ENCODE measurements around the gene ALPK1.
"Not testable (repeated sequence)": the region's sequence is repeated elsewhere in the genome, so short reads cannot be mapped to it uniquely, and the experiment has no call there.

Gene ALPK1

DNA sequence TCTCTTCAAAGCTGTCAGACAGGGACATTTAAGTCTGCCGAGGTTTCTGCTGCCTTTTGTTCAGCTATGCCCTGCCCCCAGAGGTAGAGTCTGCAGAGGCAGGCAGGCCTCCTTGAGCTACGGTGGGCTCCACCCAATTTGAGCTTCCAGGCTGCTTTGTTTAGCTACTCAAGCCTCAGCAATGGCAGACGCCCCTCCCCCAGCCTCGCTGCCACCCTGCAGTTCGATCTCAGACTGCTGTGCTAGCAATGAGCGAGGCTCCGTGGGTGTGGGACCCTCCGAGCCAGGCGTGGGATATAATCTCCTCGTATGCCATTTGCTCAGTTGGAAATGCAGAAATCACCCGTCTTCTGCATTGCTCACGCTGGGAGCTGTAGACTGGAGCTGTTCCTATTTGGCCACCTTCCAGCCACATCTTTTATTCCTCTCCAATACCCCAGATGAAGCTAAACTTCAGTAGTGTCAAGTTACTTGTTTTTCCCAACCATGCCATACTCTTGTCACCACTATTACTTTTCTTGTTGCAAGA lies 12.2 kb downstream of the ALPK1 start:
- H3K9ac ChIP-seq (ENCODE audit: low read length in 5 of 5); H3K27ac ChIP-seq (ENCODE audit: low read depth, low read length); H3K9me3 ChIP-seq (ENCODE audit: control insufficient read depth in 5 of 5, low read length in 5 of 5); H3K27me3 ChIP-seq (ENCODE audit: control insufficient read depth in 5 of 5, insufficient read depth in 4 of 5, low read length in 5 of 5); H3K4me1 ChIP-seq (ENCODE audit: control insufficient read depth in 5 of 5, insufficient read depth in 5 of 5, low read length in 5 of 5); H3K36me3 ChIP-seq (ENCODE audit: control insufficient read depth in 5 of 5, insufficient read depth in 5 of 5, low read length in 5 of 5): not testable (repeated sequence)
- peak overlapping the region in 3 of 5 donors; percentile 29 to 51 (median 34) for H3K4me3 ChIP-seq (ENCODE audit: low read depth in 1 of 5, low read length in 5 of 5)

DNA sequence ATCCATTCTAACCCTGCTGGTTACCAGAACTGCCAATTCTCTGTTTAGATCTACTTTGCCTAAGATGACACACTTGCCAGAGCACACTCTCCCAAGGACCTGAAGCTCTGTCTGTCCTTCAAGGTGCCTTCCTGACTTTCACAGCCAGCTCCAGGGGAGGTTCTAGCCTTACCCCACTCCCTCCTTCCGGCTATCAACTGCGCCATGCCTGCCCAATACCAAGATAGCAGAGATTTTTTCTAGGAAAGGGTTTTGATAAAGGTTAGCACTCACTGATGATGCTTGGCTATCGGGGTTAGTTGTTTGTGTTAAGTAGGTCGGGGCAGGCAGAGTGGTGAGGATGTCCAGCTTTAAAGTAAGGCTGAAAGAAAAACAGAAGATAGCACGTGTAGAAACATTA lies 14.3 kb downstream of the ALPK1 start:
- Histone ChIP-seq H3K27ac (ENCODE audit: low read depth, low read length) (no peak overlapping the region), H3K9ac (ENCODE audit: low read length in 5 of 5) (no peak overlapping the region), H3K9me3 (ENCODE audit: control insufficient read depth in 5 of 5, low read length in 5 of 5) (no peaks in the 10 kb centered on the region), H3K27me3 (ENCODE audit: control insufficient read depth in 5 of 5, insufficient read depth in 4 of 5, low read length in 5 of 5) (no peaks in the 10 kb centered on the region), H3K4me3 (ENCODE audit: low read depth in 1 of 5, low read length in 5 of 5) (no peak overlapping the region), H3K4me1 (ENCODE audit: control insufficient read depth in 5 of 5, insufficient read depth in 5 of 5, low read length in 5 of 5) (peaks cover 0 to 15% (median 8%) of the 10 kb centered on the region in 5 donors), H3K36me3 (ENCODE audit: control insufficient read depth in 5 of 5, insufficient read depth in 5 of 5, low read length in 5 of 5) (peaks cover 0 to 3% (median 0%) of the 10 kb centered on the region in 5 donors)

GRCh38 chr4:112312610-112313239 lies 15.6 kb downstream of the ALPK1 start:
- Histone ChIP-seq H3K4me3 (ENCODE audit: low read depth in 1 of 5, low read length in 5 of 5) (peak overlapping the region in 2 of 5 donors; percentile 7 to 17), H3K27me3 (ENCODE audit: control insufficient read depth in 5 of 5, insufficient read depth in 4 of 5, low read length in 5 of 5) (no peaks in the 10 kb centered on the region), H3K9ac (ENCODE audit: low read length in 5 of 5) (no peak overlapping the region), H3K4me1 (ENCODE audit: control insufficient read depth in 5 of 5, insufficient read depth in 5 of 5, low read length in 5 of 5) (peaks cover 0 to 15% (median 8%) of the 10 kb centered on the region in 5 donors), H3K27ac (ENCODE audit: low read depth, low read length) (no peak overlapping the region), H3K36me3 (ENCODE audit: control insufficient read depth in 5 of 5, insufficient read depth in 5 of 5, low read length in 5 of 5) (peaks cover 0 to 3% (median 0%) of the 10 kb centered on the region in 5 donors), H3K9me3 (ENCODE audit: control insufficient read depth in 5 of 5, low read length in 5 of 5) (no peaks in the 10 kb centered on the region)

- Histone ChIP-seq H3K4me3 (ENCODE audit: low read depth in 1 of 5, low read length in 5 of 5) (no peak overlapping the region), H3K9ac (ENCODE audit: low read length in 5 of 5) (no peak overlapping the region), H3K9me3 (ENCODE audit: control insufficient read depth in 5 of 5, low read length in 5 of 5) (no peaks in the 10 kb centered on the region), H3K36me3 (ENCODE audit: control insufficient read depth in 5 of 5, insufficient read depth in 5 of 5, low read length in 5 of 5) (peaks cover 0 to 3% (median 0%) of the 10 kb centered on the region in 5 donors), H3K4me1 (ENCODE audit: control insufficient read depth in 5 of 5, insufficient read depth in 5 of 5, low read length in 5 of 5) (peaks cover 0 to 15% (median 2%) of the 10 kb centered on the region in 5 donors), H3K27ac (ENCODE audit: low read depth, low read length) (no peak overlapping the region), H3K27me3 (ENCODE audit: control insufficient read depth in 5 of 5, insufficient read depth in 4 of 5, low read length in 5 of 5) (no peaks in the 10 kb centered on the region)
These were observed 18.3 kb downstream of the ALPK1 start for GRCh38 chr4:112315446-112315845.

DNA sequence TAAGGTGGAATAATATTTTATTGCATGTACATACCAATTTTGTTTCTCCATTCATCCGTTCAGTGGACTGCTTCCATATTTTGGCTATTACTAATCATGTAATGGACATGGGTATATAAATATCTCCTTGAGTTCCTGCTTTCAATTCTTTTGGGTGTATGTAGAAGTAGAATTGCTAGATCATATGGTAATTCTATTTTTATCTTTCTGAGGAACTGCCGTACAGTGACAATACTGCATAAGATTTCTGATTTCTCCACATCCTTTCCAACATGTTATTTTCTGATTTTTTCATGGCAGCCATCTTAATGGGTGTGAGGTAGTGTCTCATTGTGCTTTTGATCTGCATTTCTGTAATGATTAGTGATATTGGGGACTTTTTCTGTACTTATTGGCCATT lies 19.2 kb downstream of the ALPK1 start:
- H3K27me3 ChIP-seq (ENCODE audit: control insufficient read depth in 5 of 5, insufficient read depth in 4 of 5, low read length in 5 of 5): no peaks in the 10 kb centered on the region
- no peaks in the 10 kb centered on the region for H3K9me3 ChIP-seq (ENCODE audit: control insufficient read depth in 5 of 5, low read length in 5 of 5)
- no peak overlapping the region for H3K9ac ChIP-seq (ENCODE audit: low read length in 5 of 5)
- no peak overlapping the region for H3K4me3 ChIP-seq (ENCODE audit: low read depth in 1 of 5, low read length in 5 of 5)
- H3K4me1 ChIP-seq (ENCODE audit: control insufficient read depth in 5 of 5, insufficient read depth in 5 of 5, low read length in 5 of 5): peaks cover 0 to 15% (median 2%) of the 10 kb centered on the region in 5 donors
- H3K36me3 ChIP-seq (ENCODE audit: control insufficient read depth in 5 of 5, insufficient read depth in 5 of 5, low read length in 5 of 5): peaks cover 0 to 3% (median 0%) of the 10 kb centered on the region in 5 donors
- no peak overlapping the region for H3K27ac ChIP-seq (ENCODE audit: low read depth, low read length)

- H3K27me3 ChIP-seq (ENCODE audit: control insufficient read depth in 5 of 5, insufficient read depth in 4 of 5, low read length in 5 of 5): no peaks in the 10 kb centered on the region
- H3K27ac ChIP-seq (ENCODE audit: low read depth, low read length): no peak overlapping the region
- peaks cover 0 to 3% (median 0%) of the 10 kb centered on the region in 5 donors for H3K36me3 ChIP-seq (ENCODE audit: control insufficient read depth in 5 of 5, insufficient read depth in 5 of 5, low read length in 5 of 5)
- peaks cover 0 to 9% (median 4%) of the 10 kb centered on the region in 5 donors for H3K4me1 ChIP-seq (ENCODE audit: control insufficient read depth in 5 of 5, insufficient read depth in 5 of 5, low read length in 5 of 5)
- no peak overlapping the region for H3K9ac ChIP-seq (ENCODE audit: low read length in 5 of 5)
- H3K9me3 ChIP-seq (ENCODE audit: control insufficient read depth in 5 of 5, low read length in 5 of 5): no peaks in the 10 kb centered on the region
- no peak overlapping the region for H3K4me3 ChIP-seq (ENCODE audit: low read depth in 1 of 5, low read length in 5 of 5)
These were observed 21.3 kb downstream of the ALPK1 start for GRCh38 chr4:112318239-112319142.

GRCh38 chr4:112321776-112322684 lies 24.9 kb downstream of the ALPK1 start:
- Histone ChIP-seq H3K4me1 (ENCODE audit: control insufficient read depth in 5 of 5, insufficient read depth in 5 of 5, low read length in 5 of 5) (peaks cover 0 to 5% (median 0%) of the 10 kb centered on the region in 5 donors), H3K9me3 (ENCODE audit: control insufficient read depth in 5 of 5, low read length in 5 of 5) (no peaks in the 10 kb centered on the region), H3K9ac (ENCODE audit: low read length in 5 of 5) (no peak overlapping the region), H3K36me3 (ENCODE audit: control insufficient read depth in 5 of 5, insufficient read depth in 5 of 5, low read length in 5 of 5) (peaks cover 5 to 25% (median 13%) of the 10 kb centered on the region in 5 donors), H3K27me3 (ENCODE audit: control insufficient read depth in 5 of 5, insufficient read depth in 4 of 5, low read length in 5 of 5) (no peaks in the 10 kb centered on the region), H3K27ac (ENCODE audit: low read depth, low read length) (no peak overlapping the region), H3K4me3 (ENCODE audit: low read depth in 1 of 5, low read length in 5 of 5) (peak overlapping the region in 1 of 5 donors; percentile 48)

DNA sequence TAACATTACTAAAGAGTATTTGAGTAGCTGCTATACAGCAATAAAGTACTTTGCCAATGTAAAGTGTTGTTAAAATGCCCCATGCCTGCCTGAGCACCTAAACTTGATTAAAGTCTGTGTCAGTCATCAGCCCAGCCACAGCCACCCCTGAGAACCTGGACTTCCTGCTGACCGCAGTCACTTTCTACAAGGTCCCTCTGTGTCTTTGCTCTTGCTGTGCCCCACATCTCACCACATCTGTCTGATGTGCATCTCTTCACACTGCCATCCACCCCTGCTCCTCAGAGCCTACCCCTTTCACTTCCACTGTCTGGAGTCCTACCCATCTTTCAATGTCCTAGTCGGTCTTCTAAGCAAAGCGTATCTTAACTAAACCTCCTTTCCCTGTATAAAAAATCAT lies 25.7 kb downstream of the ALPK1 start:
- Histone ChIP-seq H3K27ac (ENCODE audit: low read depth, low read length) (no peak overlapping the region), H3K27me3 (ENCODE audit: control insufficient read depth in 5 of 5, insufficient read depth in 4 of 5, low read length in 5 of 5) (no peaks in the 10 kb centered on the region), H3K4me1 (ENCODE audit: control insufficient read depth in 5 of 5, insufficient read depth in 5 of 5, low read length in 5 of 5) (peaks cover 0 to 5% (median 0%) of the 10 kb centered on the region in 5 donors)

DNA sequence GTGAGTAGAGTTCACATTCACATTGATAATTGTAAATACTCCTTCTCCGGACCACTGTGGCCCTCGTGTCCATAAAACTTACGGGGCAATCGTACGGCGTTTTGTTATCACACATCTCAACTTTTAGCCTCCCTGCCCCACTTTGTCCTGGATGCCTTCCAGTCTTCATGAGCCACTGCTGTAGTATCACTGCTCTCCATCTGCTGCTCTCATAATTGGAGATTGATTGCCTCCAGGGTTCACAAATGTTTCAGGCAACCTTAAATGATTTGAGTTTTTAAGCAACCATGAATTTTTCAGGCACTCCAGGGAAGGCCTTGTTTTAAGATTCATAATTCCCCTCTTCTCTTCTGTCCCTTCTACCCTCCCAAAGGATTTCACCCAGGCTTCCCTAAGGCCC lies 28.4 kb downstream of the ALPK1 start:
- H3K9ac ChIP-seq (ENCODE audit: low read length in 5 of 5): no peak overlapping the region
- H3K27me3 ChIP-seq (ENCODE audit: control insufficient read depth in 5 of 5, insufficient read depth in 4 of 5, low read length in 5 of 5): no peaks in the 10 kb centered on the region
- no peak overlapping the region for H3K4me3 ChIP-seq (ENCODE audit: low read depth in 1 of 5, low read length in 5 of 5)
- no peak overlapping the region for H3K27ac ChIP-seq (ENCODE audit: low read depth, low read length)
- H3K9me3 ChIP-seq (ENCODE audit: control insufficient read depth in 5 of 5, low read length in 5 of 5): no peaks in the 10 kb centered on the region
- H3K4me1 ChIP-seq (ENCODE audit: control insufficient read depth in 5 of 5, insufficient read depth in 5 of 5, low read length in 5 of 5): peaks cover 0 to 5% (median 0%) of the 10 kb centered on the region in 5 donors
- H3K36me3 ChIP-seq (ENCODE audit: control insufficient read depth in 5 of 5, insufficient read depth in 5 of 5, low read length in 5 of 5): peaks cover 5 to 26% (median 13%) of the 10 kb centered on the region in 5 donors

More for the DNA sequence above, 25.7 kb downstream of the ALPK1 start:
- no peak overlapping the region for H3K4me3 ChIP-seq (ENCODE audit: low read depth in 1 of 5, low read length in 5 of 5)
- peaks cover 5 to 26% (median 13%) of the 10 kb centered on the region in 5 donors for H3K36me3 ChIP-seq (ENCODE audit: control insufficient read depth in 5 of 5, insufficient read depth in 5 of 5, low read length in 5 of 5)
- H3K9me3 ChIP-seq (ENCODE audit: control insufficient read depth in 5 of 5, low read length in 5 of 5): no peaks in the 10 kb centered on the region
- H3K9ac ChIP-seq (ENCODE audit: low read length in 5 of 5): no peak overlapping the region
